KOPT-K1 (cell line): ENCODE results near the gene CYP19A1.

Source experiments
- H3K27ac ChIP-seq: fragments of 200-600 bp; sonication (generic); 2 replicates; pipeline ENCODE4 v1.5.1; 2016; ENCODE audit warnings: antibody characterized with exemption, mild to moderate bottlenecking, low read depth, low read length; ENCODE audit not compliant: poor library complexity, severe bottlenecking
- H3K36me3 ChIP-seq: fragments of 200-600 bp; sonication (generic); 2 replicates; pipeline ENCODE4 v1.5.1; 2017; ENCODE audit warnings: antibody characterized with exemption, mild to moderate bottlenecking, low read length, moderate library complexity; ENCODE audit not compliant: insufficient read depth
- H3K9me3 ChIP-seq: fragments of 200-600 bp; sonication (generic); 2 replicates; pipeline ENCODE4 v1.5.1; 2017; ENCODE audit warnings: antibody characterized with exemption, low read length, mild to moderate bottlenecking; ENCODE audit not compliant: insufficient read depth, poor library complexity, severe bottlenecking

Gene CYP19A1

DNA sequence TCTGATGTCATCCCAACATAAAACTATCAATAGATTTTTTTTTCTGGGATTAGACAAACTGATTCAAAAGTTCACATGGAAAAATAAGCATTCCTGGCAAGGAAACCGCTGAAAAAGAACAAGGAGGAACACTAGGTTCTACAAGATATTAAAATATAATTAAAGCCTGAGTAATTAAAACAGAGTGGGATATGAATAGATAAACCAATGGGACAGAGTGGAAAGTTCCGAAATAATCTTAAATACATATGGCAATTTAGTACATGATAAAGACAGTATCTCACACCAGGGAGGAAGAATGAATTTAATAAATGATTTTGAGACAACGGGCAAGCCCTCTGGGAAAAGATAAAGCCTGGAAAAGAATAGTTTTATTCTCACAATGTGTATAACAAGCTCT lies 7.7 kb upstream of the CYP19A1 start:
- Histone ChIP-seq H3K9me3 (no peaks in the 10 kb centered on the region), H3K27ac (no peak overlapping the region), H3K36me3 (no peaks in the 10 kb centered on the region)

DNA sequence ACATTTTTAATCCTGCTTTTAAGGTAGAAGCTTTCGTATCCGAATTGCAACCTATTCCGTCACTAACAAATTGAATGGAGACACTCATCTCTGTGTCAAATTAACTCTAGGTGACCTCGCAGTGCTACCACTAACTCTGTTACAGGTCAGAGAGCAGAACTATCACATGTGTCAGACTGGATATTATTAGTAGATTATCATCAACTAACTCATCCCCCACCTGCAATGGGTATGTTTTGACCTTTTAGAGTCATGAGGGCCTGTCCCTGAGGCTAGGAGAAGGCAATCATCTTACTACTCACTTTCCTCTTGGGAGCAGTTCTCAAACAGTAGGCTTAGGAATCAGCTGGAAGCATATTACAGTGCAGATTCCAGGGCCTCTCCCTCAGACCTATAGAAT lies 5.1 kb upstream of the CYP19A1 start:
- no peaks in the 10 kb centered on the region for H3K9me3 ChIP-seq
- H3K36me3 ChIP-seq, result no peaks in the 10 kb centered on the region

DNA sequence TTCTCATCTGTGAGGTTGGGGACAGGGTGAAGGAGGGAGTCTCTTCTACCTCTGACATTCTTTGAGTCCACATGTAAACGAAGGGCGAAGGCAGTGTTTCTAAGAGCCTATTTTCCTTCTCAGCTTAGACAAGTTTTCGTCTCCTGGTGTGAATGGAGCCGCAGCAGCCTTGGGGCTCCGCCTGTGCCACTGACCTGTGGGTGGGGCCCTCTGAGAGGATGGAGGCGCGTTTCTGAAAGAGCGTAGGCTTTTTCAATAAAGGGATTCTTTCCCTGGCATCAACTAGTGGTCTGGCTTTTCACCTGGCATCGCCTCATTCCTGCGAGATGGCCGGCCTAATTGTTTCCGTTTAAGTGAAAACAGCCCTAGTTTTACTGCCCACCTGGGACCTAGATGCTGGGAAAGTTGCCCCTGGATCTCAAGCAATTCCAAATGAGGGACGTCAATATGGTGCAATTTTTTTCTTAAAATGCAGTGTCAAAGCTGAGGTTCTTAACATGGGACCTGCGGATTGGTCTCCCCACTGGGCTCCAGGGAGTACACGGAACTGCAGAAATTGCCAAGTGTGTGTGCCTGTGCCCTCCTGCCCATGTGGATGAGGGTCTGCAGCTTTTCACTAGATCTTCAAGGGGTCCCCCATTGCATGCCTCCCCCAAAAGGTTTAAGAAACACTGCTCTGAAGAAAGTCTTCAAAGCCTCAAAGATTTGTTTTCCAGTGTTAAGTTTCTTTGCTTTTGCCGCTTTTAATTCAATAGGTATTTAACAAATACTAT lies 4.0 kb upstream of the CYP19A1 start:
- no peaks in the 10 kb centered on the region for H3K36me3 ChIP-seq
- no peaks in the 10 kb centered on the region for H3K9me3 ChIP-seq

More for the DNA sequence above, 5.1 kb upstream of the CYP19A1 start:
- no peak overlapping the region for H3K27ac ChIP-seq

DNA sequence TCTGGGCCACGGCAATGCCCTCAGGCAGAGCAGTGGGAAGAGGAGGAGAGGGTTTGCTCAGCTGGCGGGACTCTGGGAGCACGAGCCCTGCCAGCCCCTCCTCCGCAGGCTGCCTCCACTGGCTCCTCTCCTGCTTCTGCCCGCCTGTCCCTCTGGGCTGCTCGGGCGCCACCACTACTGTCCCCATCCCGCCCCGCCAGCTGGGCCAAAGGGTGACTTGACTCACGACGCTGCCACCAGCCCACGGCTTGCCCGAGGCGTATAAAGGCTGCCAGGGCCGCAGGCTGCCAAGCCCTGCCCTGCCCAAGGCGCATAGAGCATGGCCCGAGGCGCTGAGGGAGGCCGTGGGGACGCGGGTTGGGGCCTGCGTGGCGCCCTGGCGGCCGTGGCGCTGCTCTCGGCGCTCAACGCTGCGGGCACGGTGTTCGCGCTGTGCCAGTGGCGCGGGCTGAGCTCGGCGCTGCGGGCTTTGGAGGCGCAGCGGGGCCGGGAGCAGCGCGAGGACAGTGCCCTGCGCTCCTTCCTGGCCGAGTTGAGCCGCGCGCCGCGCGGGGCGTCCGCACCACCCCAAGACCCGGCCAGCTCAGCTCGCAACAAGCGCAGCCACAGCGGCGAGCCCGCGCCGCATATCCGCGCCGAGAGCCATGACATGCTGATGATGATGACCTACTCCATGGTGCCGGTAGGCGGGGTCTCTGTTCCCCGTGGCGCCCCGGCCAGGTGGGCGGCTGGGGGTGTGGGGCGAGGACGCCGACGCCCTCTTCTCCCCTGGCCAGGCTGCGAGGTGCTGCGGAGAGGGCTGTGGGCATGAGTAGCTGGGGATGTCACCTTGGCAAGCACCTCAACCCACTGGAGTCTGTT lies 3.2 kb upstream of the CYP19A1 start, which contains the start of gene GLDN:
GLDN (plus strand) TSS at position 290 of the 861 bp plus-strand sequence; CDS start at position 320, 30 bp downstream.
- H3K9me3 ChIP-seq, result no peaks in the 10 kb centered on the region
- no peak within 1 kb of the TSS for H3K27ac ChIP-seq
- no peaks in the 10 kb centered on the region for H3K36me3 ChIP-seq

More for the DNA sequence above, 4.0 kb upstream of the CYP19A1 start:
- H3K27ac ChIP-seq, result no peak overlapping the region

DNA sequence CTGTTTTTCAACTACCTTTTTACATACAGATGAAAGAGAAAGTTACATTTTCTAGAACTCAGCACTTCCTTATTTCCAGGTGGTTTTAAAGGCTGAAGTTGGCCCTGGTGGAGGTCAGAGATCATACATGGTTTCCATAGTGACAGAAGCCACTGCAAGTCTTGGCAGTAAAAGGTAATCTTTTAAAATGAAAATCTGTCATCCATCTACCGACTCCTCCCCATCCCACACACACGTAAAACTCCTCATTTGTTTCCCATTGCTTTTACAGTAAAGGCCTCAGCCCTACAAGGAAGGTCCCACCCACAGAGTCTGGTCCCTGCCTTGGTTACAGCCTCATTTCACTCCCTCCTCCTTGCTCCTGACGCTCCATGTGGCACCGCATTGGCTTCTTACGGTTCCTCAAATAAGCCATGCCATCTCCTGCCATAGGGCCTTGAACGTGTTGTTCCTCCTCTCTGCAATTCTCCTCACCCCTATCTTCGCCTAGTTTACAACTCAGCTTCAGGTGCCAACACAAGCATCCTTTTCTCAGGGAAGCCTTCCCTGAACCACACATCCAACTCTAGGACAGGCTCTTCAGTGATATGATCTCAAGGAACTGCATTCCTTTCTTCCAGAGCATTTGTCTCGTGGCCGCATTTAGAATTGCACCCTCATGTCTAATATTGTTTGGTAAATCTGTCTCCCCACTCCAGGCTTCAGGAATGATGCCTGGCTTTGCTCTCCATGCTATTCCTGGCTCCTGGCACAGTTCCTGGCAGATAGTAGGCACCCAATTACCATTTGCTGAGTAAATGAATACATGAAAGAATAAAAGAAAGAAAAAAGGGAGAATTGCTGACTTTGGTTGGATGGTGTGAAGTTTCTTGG lies 2.6 kb downstream of the CYP19A1 start:
- H3K27ac ChIP-seq, result no peak overlapping the region

DNA sequence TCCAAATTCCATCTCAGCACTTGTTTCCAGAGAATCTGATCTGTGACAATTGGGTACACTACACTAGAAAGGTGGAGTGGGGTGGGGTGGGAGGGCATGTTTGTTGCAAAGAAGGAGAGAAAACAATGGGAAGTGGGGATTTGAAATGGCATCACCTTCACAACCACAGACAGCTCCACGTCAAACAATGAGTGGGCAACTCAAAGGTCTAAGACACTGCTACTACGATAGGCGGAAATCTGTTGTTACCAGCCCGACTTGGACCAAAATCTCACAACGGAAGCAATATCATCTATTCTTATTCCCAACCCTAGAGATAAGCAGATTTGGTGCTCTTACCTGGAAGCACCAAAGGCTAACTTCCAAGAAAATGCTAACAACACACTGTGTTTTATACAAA lies 3.3 kb downstream of the CYP19A1 start:
- Histone ChIP-seq H3K9me3 (no peaks in the 10 kb centered on the region), H3K36me3 (no peaks in the 10 kb centered on the region), H3K27ac (no peak overlapping the region)

More for the DNA sequence above, 2.6 kb downstream of the CYP19A1 start:
- Histone ChIP-seq H3K9me3 (no peaks in the 10 kb centered on the region), H3K36me3 (no peaks in the 10 kb centered on the region)

DNA sequence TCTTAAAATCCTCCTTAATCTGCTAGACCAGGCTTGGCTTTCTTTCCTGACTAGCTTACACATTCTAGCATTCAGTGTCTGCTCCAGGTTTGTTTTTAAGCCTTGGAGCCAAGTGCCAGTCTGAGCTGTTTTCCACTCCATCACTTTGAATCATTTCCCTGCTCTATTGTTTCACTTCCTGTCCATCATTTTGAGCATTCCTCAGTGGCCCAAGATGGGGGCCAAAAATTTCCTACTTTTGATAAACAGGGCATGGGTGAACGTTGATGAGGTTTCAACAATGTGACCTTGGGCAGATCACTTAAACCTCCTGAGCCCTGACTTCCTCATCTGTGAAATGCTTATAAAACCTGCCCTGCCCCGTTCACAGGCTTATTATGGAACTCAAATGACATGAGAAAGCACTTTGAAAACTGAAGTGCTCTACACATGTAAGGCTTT lies 4.4 kb downstream of the CYP19A1 start:
- H3K27ac ChIP-seq, result no peak overlapping the region

DNA sequence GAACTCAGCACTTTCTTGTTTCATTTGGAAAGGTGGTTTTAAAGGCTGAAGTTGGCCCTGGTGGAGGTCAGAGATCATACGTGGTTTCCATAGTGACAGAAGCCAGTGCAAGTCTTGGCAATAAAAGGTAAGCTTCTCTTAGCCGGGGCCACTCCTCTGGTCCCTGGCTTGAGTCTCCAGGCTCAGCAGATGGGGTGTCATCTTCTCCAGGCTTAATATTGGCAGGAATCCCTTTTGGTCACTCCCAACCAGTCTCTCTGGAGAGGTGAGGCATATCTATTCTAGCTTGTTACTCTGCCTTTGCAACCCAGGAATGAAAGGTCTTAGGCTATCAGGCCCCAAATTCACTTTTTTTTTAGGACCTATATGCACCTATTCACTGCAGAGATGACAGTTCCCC lies 4.8 kb downstream of the CYP19A1 start:
- Histone ChIP-seq H3K9me3 (no peaks in the 10 kb centered on the region), H3K36me3 (no peaks in the 10 kb centered on the region), H3K27ac (no peak overlapping the region)

More for the DNA sequence above, 4.4 kb downstream of the CYP19A1 start:
- Histone ChIP-seq H3K36me3 (no peaks in the 10 kb centered on the region), H3K9me3 (no peaks in the 10 kb centered on the region)

DNA sequence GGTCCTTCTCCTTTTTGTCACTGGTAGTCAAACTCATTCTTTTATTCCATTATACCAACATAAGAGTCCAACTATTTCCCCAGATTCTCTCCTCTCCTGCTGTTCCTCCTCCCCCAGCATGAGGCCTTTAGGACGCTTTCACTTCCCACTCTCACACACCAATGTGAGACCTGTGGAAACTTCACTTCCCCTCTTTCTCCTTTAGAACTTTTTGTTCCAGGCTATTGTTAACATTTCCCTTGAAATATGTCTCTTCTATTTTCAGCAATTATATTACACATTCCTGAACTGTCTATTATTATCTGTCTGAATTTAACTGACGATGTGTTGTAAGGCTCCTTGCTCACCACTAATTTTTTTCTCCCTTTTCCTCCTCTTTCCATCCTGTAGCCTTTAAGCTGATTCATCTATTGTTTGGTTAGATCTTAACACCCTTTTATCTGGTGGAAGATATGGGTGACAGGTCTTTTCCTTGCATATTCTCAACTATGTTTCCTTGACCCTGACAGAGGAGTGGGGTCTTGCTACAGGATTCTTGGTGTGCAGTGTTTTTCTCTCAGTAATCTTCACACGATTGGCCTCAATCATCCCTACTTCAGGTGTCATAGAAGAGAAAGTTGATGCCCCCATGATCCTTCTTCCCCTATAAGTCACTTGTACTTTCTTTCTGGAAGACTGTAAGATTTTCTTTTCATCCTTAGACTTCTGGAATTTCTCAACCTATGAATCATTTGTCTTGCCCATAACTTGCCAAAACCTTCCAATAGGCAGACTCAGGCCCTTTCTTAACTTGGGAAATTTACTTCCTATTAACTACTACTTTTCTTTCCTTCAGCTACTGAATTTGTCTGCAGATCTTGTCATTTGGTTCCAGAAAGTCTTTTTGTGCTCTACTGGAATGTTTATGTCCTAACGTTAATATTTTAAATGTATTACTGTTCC lies 5.9 kb downstream of the CYP19A1 start:
- Histone ChIP-seq H3K27ac (no peak overlapping the region), H3K9me3 (no peaks in the 10 kb centered on the region), H3K36me3 (no peaks in the 10 kb centered on the region)

DNA sequence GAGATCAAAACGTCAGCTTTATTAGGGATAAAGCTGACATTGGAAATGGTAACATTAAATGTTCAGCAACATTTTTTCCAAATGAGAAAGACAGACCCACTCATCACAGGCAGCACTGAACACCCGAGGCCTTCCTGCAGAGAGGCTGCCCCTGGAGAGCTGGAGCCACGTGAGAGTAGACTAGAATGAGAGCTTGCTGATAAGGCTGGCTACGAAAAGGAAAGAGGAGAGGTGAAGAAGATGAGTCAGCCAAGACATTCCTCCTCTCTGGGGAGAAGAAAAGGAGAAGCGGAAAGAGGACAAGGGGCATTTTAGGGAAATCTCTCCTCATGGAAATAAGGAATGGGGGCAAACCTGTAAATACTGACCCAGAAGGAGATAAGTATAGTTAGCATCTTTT lies 7.3 kb downstream of the CYP19A1 start:
- Histone ChIP-seq H3K36me3 (no peaks in the 10 kb centered on the region), H3K9me3 (no peaks in the 10 kb centered on the region), H3K27ac (no peak overlapping the region)

DNA sequence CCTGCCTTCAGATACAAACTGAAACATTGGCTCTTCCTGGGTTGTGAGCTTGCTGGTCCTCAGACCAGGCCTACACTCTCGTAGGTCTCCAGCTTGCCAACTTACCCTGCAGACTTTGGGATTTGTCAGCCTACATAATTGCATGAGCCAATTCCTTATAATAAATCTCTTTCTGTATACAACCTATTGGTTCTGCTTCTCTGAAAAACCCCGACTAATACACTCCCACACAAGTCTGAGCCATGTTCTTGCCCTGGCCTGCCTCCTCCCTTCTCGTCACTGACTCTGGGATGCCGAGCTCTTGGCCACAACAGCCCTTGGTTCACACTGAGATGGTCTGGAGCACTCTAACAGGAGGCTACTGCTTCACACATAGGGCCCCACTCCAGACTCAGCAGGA lies 9.5 kb downstream of the CYP19A1 start:
- Histone ChIP-seq H3K9me3 (no peaks in the 10 kb centered on the region), H3K36me3 (no peaks in the 10 kb centered on the region), H3K27ac (no peak overlapping the region)

DNA sequence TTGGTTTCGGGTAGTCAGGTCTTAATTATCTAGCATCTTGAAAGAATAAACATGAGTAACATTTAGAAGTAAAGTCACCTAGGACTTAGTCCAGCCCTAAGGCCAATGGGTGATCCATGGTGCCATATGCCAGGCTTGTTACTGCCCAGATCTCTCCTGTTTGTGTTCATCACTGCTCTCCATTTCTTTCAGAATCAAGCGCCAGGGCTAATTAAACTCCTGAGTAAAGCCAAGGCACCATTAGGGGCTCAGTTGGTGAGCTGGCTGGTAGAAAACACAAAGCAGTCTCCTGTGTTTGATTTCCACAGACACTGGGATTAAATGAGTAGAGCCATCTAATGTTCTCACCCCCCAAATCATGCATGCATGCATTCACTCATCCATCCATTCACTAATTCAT lies 11.3 kb downstream of the CYP19A1 start:
- no peaks in the 10 kb centered on the region for H3K36me3 ChIP-seq
- no peak overlapping the region for H3K27ac ChIP-seq
- no peaks in the 10 kb centered on the region for H3K9me3 ChIP-seq

DNA sequence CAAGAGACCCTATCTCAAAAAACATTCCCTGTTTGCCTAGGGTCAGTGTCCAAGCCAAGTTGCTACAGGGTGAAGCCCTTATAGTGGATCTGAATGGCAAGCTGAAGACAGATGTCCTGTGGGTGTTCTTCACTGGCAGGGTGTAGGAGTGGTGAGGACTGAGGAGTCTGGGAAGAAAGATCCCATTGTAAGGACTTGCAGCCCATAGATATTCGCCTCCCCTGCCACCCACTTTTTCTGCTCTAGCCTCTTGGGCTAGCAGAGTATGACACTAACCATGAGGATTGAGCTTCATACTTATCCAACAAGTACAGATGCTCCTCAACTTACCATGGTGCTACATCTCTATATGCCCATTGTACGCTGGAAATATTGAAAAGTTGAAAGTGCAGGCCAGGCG lies 13.2 kb downstream of the CYP19A1 start:
- H3K36me3 ChIP-seq, result no peaks in the 10 kb centered on the region
- H3K9me3 ChIP-seq, result no peaks in the 10 kb centered on the region
- H3K27ac ChIP-seq, result no peak overlapping the region

DNA sequence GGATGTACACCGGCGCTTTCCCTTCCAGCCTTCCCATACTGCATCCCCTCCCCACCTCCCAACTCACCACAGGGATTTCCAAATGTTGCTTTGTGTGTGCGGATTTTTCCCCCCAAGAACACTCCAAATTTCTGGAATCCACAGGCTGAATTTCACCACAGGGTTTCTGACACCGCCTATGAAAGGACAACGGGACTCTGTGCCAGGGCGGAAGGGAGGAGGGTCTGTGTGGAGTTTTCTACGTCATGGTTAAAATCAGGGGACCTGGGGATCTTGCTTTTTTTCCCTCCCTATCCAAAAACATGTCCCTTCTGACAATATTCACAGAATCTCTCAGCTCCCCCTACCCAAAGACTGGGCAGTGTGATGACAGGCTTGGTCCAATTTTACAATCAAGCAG lies 14.6 kb downstream of the CYP19A1 start:
- Histone ChIP-seq H3K36me3 (no peaks in the 10 kb centered on the region), H3K27ac (no peak overlapping the region), H3K9me3 (no peaks in the 10 kb centered on the region)
